ENCODE data around the gene ELP4. TPM values are rescaled to one million over a fixed set of nuclear protein-coding genes. Genes with fewer than 3 reads are reported as not detected.

ELP4 gene
- total and polyA plus RNA-seq, 8 donors = 15.5 to 26.0 (median 21.9) TPM

DNA sequence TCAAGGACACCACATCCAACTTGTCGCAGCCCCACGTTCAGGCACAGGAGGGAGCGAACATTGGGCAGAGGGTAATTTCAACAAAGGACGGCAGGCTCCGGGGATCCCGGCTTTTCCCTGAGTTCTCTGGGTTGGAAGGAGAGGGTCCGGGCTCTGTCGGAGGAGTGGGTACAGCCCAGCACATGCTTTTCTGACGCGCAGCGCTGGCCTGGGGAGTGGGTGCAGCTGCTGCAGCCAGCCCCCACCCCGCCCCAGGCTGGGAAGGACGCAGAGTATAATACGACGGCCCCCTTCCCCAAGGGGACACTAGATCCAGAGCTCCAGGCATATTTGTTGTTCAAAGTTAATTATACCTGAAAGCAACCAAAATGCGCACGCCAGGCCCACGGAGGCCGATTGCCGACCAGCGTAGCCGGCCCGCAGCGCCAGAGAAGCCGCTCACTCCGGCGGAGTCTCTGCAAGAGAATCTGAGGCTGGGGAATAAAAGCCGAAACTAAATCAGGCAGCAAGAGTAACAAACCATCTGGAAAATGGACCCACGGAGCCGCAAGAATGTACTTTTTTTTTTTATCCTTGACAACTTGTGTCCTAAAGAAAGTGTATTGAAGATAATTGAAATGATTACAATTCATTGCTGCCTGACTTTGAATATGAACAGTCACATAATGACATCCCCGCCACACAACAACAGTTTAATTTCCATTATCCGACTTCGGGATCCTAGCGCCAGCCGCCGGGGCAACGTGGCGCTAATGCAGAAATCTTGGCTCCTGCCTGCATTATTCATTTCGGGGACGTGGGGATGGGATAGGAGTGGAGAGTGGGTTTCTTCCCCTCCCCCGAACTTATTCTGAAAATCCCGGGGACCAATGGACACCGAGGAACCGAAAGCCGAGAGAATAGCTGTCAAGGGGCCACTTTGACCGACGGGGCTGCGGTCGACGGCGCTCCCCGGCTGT, 315.6 kb downstream of the ELP4 start:
- H3K27ac ChIP-seq = no peak overlapping the region
- no peak overlapping the region for H3K4me3 ChIP-seq
- no peaks in the 10 kb centered on the region for H3K9me3 ChIP-seq
- ATAC-seq = no peak
- DNase-seq = no peak
- H3K36me3 ChIP-seq = no peaks in the 10 kb centered on the region
- TF ChIP-seq, protein P1, sequence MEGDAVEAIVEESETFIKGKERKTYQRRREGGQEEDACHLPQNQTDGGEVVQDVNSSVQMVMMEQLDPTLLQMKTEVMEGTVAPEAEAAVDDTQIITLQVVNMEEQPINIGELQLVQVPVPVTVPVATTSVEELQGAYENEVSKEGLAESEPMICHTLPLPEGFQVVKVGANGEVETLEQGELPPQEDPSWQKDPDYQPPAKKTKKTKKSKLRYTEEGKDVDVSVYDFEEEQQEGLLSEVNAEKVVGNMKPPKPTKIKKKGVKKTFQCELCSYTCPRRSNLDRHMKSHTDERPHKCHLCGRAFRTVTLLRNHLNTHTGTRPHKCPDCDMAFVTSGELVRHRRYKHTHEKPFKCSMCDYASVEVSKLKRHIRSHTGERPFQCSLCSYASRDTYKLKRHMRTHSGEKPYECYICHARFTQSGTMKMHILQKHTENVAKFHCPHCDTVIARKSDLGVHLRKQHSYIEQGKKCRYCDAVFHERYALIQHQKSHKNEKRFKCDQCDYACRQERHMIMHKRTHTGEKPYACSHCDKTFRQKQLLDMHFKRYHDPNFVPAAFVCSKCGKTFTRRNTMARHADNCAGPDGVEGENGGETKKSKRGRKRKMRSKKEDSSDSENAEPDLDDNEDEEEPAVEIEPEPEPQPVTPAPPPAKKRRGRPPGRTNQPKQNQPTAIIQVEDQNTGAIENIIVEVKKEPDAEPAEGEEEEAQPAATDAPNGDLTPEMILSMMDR (IDR thresholded peaks at IDR 0.05) = no peak
- intact Hi-C loops (cut with DNase I) = no loop called here
- peaks cover 100% of the 10 kb centered on the region in 2 donors for H3K27me3 ChIP-seq
- H3K4me1 ChIP-seq = peaks cover 0 to under 1% of the 10 kb centered on the region in 2 donors

DNA sequence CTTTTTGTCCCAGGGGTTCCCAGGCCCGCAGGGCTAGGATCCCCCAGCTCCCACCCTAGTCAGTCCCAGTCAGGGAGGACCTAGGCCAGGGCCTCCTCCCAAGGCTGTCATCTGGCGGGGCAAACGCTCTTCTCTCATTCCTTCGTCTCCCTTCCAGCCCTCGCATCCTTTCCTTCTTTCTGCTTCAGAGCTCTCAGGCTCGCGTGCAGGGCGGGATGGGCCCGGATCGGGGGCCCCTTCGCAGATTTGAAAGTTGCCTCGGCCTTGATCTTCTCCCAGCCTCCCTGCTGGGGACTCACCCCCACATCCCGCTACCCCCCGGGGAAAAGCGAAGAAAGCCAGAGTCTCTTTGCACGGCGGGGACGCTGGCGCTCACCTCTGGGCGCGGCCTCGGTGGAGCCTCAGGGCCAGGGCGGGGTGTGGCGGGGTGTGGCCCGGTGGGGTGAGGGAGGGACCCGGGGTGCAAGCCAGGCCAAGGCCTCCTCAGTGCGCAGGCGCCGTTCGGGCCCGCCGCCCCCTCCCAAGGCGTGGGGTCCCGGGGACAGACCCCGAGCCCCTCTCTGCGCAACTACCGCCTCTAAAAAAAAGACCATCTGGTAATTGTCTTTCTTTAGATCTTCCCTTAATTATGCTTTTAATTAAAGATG, 316.4 kb downstream of the ELP4 start:
- intact Hi-C loops (cut with DNase I) = no loop called here
- TF ChIP-seq, protein P1 (IDR thresholded peaks at IDR 0.05) = no peak
- H3K9me3 ChIP-seq = no peaks in the 10 kb centered on the region
- no peaks in the 10 kb centered on the region for H3K4me1 ChIP-seq
- peak in 1 of 4 donors; percentile 66 for DNase-seq
- H3K27me3 ChIP-seq = peaks cover 99 to 100% of the 10 kb centered on the region in 2 donors
- no peak overlapping the region for H3K4me3 ChIP-seq
- ATAC-seq = no peak
- no peaks in the 10 kb centered on the region for H3K36me3 ChIP-seq
- H3K27ac ChIP-seq = no peak overlapping the region

DNA sequence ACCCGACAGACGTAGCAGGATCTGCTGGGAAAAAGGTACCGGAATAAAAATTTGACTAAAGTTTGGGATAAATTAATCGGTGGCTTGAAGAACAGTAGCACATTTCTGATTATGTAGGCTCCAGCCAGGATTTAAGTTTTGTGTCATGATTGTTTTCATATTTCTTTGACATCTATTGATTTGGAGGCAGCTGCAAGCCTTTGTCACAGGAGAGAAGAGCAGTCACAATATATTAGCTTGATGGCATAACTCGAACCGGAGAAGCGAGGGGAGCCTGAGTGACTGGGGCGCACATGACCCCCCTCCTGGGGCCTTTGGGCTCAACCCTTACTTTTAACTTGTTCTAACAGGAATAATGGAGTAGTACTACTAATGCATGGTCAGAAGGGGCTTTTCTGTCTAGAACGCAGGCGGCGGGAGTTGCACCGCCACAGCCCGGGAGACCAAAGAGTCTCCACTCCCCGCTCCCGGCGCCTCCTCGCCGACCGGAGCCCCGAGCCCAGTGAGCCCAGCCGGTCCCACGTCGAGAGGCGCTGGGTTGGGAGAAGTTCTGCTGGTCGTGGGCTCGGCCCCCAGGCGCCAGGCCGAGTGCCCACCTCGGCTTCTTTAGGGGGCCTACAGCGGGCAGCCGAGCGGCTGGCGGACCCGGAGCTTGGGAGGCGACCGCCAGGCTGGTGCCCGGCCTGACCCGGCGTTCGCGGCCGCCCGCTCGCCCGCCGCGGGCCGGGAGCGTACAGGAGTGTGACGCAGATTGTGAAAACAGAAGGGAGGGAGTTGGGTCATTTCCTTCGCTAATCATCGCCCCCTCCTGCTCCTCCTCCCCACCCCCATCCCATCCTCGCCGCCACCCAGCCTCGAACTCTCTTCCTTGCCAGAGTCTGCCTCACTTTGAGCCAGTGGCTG, 317.2 kb downstream of the ELP4 start:
- H3K9me3 ChIP-seq = no peaks in the 10 kb centered on the region
- H3K4me1 ChIP-seq = no peaks in the 10 kb centered on the region
- H3K27ac ChIP-seq = no peak overlapping the region
- DNase-seq (peak in 1 of 4 donors; percentile 61), ATAC-seq (no peak)
- TF ChIP-seq, protein P1 (IDR thresholded peaks at IDR 0.05) = no peak
- H3K27me3 ChIP-seq = peaks cover 94 to 100% of the 10 kb centered on the region in 2 donors
- intact Hi-C loops (cut with DNase I) = no loop called here
- no peaks in the 10 kb centered on the region for H3K36me3 ChIP-seq
- H3K4me3 ChIP-seq = no peak overlapping the region

DNA sequence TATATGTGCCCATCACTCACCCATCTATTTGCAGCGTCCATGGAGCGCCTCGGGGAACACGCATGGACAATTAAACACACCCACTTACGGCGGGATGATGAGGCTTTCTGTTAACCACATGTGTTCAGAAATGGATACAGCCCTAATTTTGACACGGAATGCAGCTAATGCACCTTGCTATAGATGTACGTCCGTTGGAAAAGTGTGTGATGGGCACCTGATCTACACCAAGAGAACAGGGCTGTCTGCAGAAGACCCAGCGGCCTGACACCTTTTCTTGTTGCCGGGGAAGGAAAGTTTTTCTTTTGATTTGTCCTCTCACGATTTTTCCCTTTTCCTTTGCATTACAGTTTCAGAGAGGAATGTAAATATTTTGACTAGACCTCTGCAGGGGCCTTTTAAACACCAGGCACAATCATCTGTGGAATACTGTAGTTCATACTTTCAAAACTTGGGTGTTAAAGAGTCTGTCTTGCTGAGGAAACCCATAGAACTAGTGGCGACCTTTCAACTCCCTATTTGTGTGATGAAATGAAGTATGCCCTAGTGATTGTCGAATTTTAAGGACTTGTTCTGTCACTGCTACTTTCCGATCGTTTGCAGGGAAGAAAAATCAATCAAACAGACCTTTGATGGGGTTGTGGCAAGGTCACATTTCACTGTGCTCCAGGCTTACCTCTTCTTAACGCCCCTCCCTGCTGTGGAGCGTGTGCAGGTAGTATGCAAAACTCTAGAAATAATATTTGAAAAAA, 318.1 kb downstream of the ELP4 start:
- Histone ChIP-seq H3K27ac (no peak overlapping the region), H3K27me3 (peaks cover 86 to 100% of the 10 kb centered on the region in 2 donors), H3K4me3 (no peak overlapping the region), H3K4me1 (no peaks in the 10 kb centered on the region), H3K36me3 (no peaks in the 10 kb centered on the region), H3K9me3 (no peaks in the 10 kb centered on the region)
- no peak for ATAC-seq
- no peak for DNase-seq
- TF ChIP-seq, protein P1 (IDR thresholded peaks at IDR 0.05) = no peak
- intact Hi-C loops (cut with DNase I) = no loop called here
